ENCODE measurements around the gene DMD.

Gene DMD

GRCh38 chrX:31318866-31319265 is 1892.5 kb downstream of the DMD start:
- DNase-seq, result no peak

GRCh38 chrX:31316340-31316991 is 1894.9 kb downstream of the DMD start:
- no peak for DNase-seq

GRCh38 chrX:31314921-31315320 is 1896.4 kb downstream of the DMD start:
- DNase-seq, result no peak

GRCh38 chrX:31307952-31308351 is 1903.4 kb downstream of the DMD start:
- DNase-seq, result no peak

GRCh38 chrX:31302573-31303075 is 1908.7 kb downstream of the DMD start:
- DNase-seq, result no peak

GRCh38 chrX:31301941-31302340 is 1909.4 kb downstream of the DMD start:
- DNase-seq, result no peak

- DNase-seq, result no peak
These were observed 1910.1 kb downstream of the DMD start for GRCh38 chrX:31301203-31301602.

- no peak for DNase-seq
These were observed 1912.4 kb downstream of the DMD start for GRCh38 chrX:31298916-31299315.

GRCh38 chrX:31297881-31298280 is 1913.5 kb downstream of the DMD start:
- no peak for DNase-seq

- DNase-seq, result no peak
These were observed 1916.9 kb downstream of the DMD start for GRCh38 chrX:31294475-31294874.

GRCh38 chrX:31293409-31293808 is 1917.9 kb downstream of the DMD start:
- no peak for DNase-seq

- DNase-seq, result no peak
These were observed 1920.2 kb downstream of the DMD start for GRCh38 chrX:31291131-31291530.

GRCh38 chrX:31287861-31288260 is 1923.5 kb downstream of the DMD start:
- no peak for DNase-seq

GRCh38 chrX:31280580-31280979 is 1930.8 kb downstream of the DMD start:
- no peak for DNase-seq

GRCh38 chrX:31279359-31279758 is 1932.0 kb downstream of the DMD start:
- DNase-seq, result no peak

GRCh38 chrX:31272472-31272775 is 1938.9 kb downstream of the DMD start:
- no peak for DNase-seq

- DNase-seq, result no peak
These were observed 1939.5 kb downstream of the DMD start for GRCh38 chrX:31271615-31272471.

GRCh38 chrX:31269914-31270313 is 1941.4 kb downstream of the DMD start:
- DNase-seq, result no peak

- DNase-seq, result no peak
These were observed 1943.0 kb downstream of the DMD start for GRCh38 chrX:31268359-31268758.

GRCh38 chrX:31266203-31267076 is 1944.9 kb downstream of the DMD start:
- DNase-seq, result no peak

GRCh38 chrX:31265383-31265782 is 1946.0 kb downstream of the DMD start:
- DNase-seq, result no peak

GRCh38 chrX:31260351-31260750 is 1951.0 kb downstream of the DMD start:
- DNase-seq, result no peak

- DNase-seq, result no peak
These were observed 1953.2 kb downstream of the DMD start for GRCh38 chrX:31258166-31258565.

Data from NCI-H187 (cell line).